HepG2 (cell line): ENCODE data around the gene RAD51AP1. TPM values are rescaled to one million over a fixed set of nuclear protein-coding genes. Genes with fewer than 3 reads are reported as not detected.

ENCODE experiments used
- ATAC-seq: fragments of 200-7000 bp; cut with Tn5 transposase; 3 replicates; pipeline ENCODE4 v1.9.1; 2020; ENCODE audit warnings: mild to moderate bottlenecking, moderate library complexity
- BruUV-seq: library from RNA; stranded (reverse); fragments of 400-500 nt; replicated peaks from 2 replicates; lab custom pipeline; 2021; lab: Mats Ljungman, UMichigan
- CTCF ChIA-PET: fragments of 300-600 bp; formaldehyde crosslinking; extraction: SDS; loops from one replicate; lab custom pipeline; 2021; ENCODE audit warnings: low total read pairs, inconsistent platforms, low intra/inter-chr PET ratio; lab: Yijun Ruan, JAX
- POLR2A ChIA-PET: fragments of 350-600 bp; sonication (Branson Sonifier 250); formaldehyde crosslinking; loops from one replicate; lab custom pipeline; 2020; ENCODE audit warnings: antibody characterized with exemption, inconsistent platforms; lab: Yijun Ruan, JAX
- DNase-seq: peaks from one replicate; pipeline ENCODE4 v3.0.0-alpha.2; 2015; ENCODE audit warnings: low spot score
- FAIRE-seq: peaks from 3 replicates; lab custom pipeline; 2011; peaks lifted over from hg19 to GRCh38; lab: Jason Lieb, UNC
- H2AFZ ChIP-seq: one replicate; pipeline ENCODE4 v1.6.1; 2011; ENCODE audit warnings: low read length, inconsistent platforms
- H3K27ac ChIP-seq: fragments of 300-600 bp; 3 replicates; pipeline ENCODE4 v1.8.0; 2011; ENCODE audit warnings: mixed run types, mild to moderate bottlenecking, mixed read lengths, low read length, inconsistent platforms; ENCODE audit not compliant: insufficient read depth; ENCODE audit errors: extremely low read length
- H3K27me3 ChIP-seq, 2 experiments: fragments of 200-600 bp in 1 of 2; 2 replicates in 1 of 2; 3 replicates in 1 of 2; pipeline versions ENCODE4 v1.6.0 to v1.8.0; 2011; ENCODE audit warnings: low read length in 2 of 2, mild to moderate bottlenecking in 2 of 2, moderate library complexity in 2 of 2, inconsistent platforms in 1 of 2; ENCODE audit not compliant: insufficient read depth in 2 of 2, control insufficient read depth in 1 of 2
- H3K36me3 ChIP-seq, 2 experiments: fragments of 200-600 bp in 1 of 2; replicated peaks in 1 of 2; 2 replicates in 1 of 2; 3 replicates in 1 of 2; pipeline versions ENCODE4 v1.5.1 to v1.8.0; 2011; ENCODE audit warnings: low read length in 2 of 2, inconsistent platforms in 1 of 2; ENCODE audit not compliant: insufficient read depth in 2 of 2, control insufficient read depth in 1 of 2
- H3K4me1 ChIP-seq: 2 replicates; pipeline ENCODE4 v1.5.1; 2012; ENCODE audit warnings: low read length, inconsistent platforms; ENCODE audit not compliant: insufficient read depth
- H3K4me2 ChIP-seq: 2 replicates; pipeline ENCODE4 v1.6.0; 2011; ENCODE audit warnings: low read depth, low read length, inconsistent platforms
- H3K4me3 ChIP-seq, 3 experiments: fragments of 200-600 bp in 1 of 3; sonication (generic), shearing (Covaris generic) in 1 of 3; replicated peaks in 1 of 3; 2 replicates each; pipeline ENCODE4 v1.5.1; 2011 to 2016; ENCODE audit warnings: low read length in 3 of 3, inconsistent platforms in 2 of 3, low read depth in 2 of 3, mild to moderate bottlenecking in 2 of 3, control low read depth in 1 of 3, mixed read lengths in 1 of 3; ENCODE audit not compliant: insufficient read depth in 1 of 3
- H3K79me2 ChIP-seq: one replicate; pipeline ENCODE4 v1.6.1; 2011; ENCODE audit warnings: low read length, inconsistent platforms; ENCODE audit not compliant: insufficient read depth
- H3K9ac ChIP-seq: 2 replicates; pipeline ENCODE4 v1.6.0; 2011; ENCODE audit warnings: mild to moderate bottlenecking, low read depth, low read length, inconsistent platforms; ENCODE audit not compliant: insufficient read depth
- H3K9me3 ChIP-seq: 2 replicates; pipeline ENCODE4 v1.5.1; 2012; ENCODE audit warnings: mild to moderate bottlenecking, low read length
- H4K20me1 ChIP-seq: 2 replicates; pipeline ENCODE4 v1.6.0; 2011; ENCODE audit warnings: inconsistent platforms, mild to moderate bottlenecking, low read length, moderate library complexity; ENCODE audit not compliant: insufficient read depth
- AKAP8 ChIP-seq: sonication (generic); formaldehyde crosslinking; IDR thresholded peaks from 2 replicates; pipeline ENCODE4 v1.5.1; 2020; ENCODE audit warnings: mild to moderate bottlenecking, missing genetic modification reagents
- CHD2 ChIP-seq: IDR thresholded peaks from 2 replicates; pipeline ENCODE4 v1.6.1; 2011; ENCODE audit warnings: low read depth, low read length, improper control_type of control experiment
- MED13 ChIP-seq: sonication (generic); formaldehyde crosslinking; IDR thresholded peaks from 2 replicates; pipeline ENCODE4 v1.5.0; 2020; ENCODE audit warnings: missing genetic modification reagents
- MXI1 ChIP-seq: IDR thresholded peaks from 3 replicates; pipeline ENCODE4 v1.6.1; 2012; ENCODE audit warnings: low read depth, low read length, inconsistent platforms, borderline replicate concordance
- RBM22 ChIP-seq: fragments of 200-400 bp; formaldehyde crosslinking; optimal IDR thresholded peaks from 2 replicates; pipeline ENCODE3; 2017; ENCODE audit warnings: mild to moderate bottlenecking, low read length, moderate library complexity
- SAFB2 ChIP-seq: sonication (generic); formaldehyde crosslinking; IDR thresholded peaks from 2 replicates; pipeline ENCODE4 v1.5.1; 2020; ENCODE audit warnings: missing genetic modification reagents, low read depth, mild to moderate bottlenecking, borderline replicate concordance
- SP4 ChIP-seq: sonication (generic); formaldehyde crosslinking; IDR thresholded peaks from 2 replicates; pipeline ENCODE4 v1.8.1; 2023; ENCODE audit warnings: mild to moderate bottlenecking, missing genetic modification reagents
- SRY ChIP-seq: sonication (generic); formaldehyde crosslinking; IDR thresholded peaks from 2 replicates; pipeline ENCODE4 v1.8.0; 2022; ENCODE audit warnings: mild to moderate bottlenecking, missing genetic modification reagents
- TMF1 ChIP-seq: sonication (generic); formaldehyde crosslinking; IDR thresholded peaks from 2 replicates; pipeline ENCODE4 v1.8.1; 2022; ENCODE audit warnings: low read depth, missing genetic modification reagents
- ZNF460 ChIP-seq: sonication (generic); formaldehyde crosslinking; IDR thresholded peaks from 2 replicates; pipeline ENCODE4 v1.5.1; 2020; ENCODE audit warnings: missing genetic modification reagents, mild to moderate bottlenecking, borderline replicate concordance
- ZNF572 ChIP-seq: sonication (generic); formaldehyde crosslinking; IDR thresholded peaks from 2 replicates; pipeline ENCODE4 v1.5.1; 2020; ENCODE audit warnings: mild to moderate bottlenecking, missing genetic modification reagents
- ZSCAN9 ChIP-seq: IDR thresholded peaks from 2 replicates; pipeline ENCODE4 v1.6.1; 2016; ENCODE audit warnings: borderline replicate concordance
- WGBS: methylation state at CpG from one replicate; pipeline ENCODE4 v1.1.6; 2017; ENCODE audit warnings: low lambda C conversion rate; 5-methylcytosine and 5-hydroxymethylcytosine counted together
- in situ Hi-C: cut with HindIII; loops from 2 replicates; pipeline ENCODE4 v1.10.0; 2017; ENCODE audit warnings: low pct_unique_long_range_greater_than_20kb; ENCODE audit not compliant: extremely low pct_ligation_motif_present
- intact Hi-C: fragments of 100-400 bp; cut with micrococcal nuclease; formaldehyde crosslinking; loops from one replicate; pipeline ENCODE4 v1.10.0; 2022; ENCODE audit not compliant: unreplicated experiment
- polyA plus RNA-seq, 8 experiments: library from polyadenylated mRNA; depleted of rRNA in 3 of 8; stranded (reverse) in 7 of 8; unstranded in 1 of 8; fragments of >200 nt; fragmentation: Illumina TruSeq in 4 of 8; extraction: Trizol in 4 of 8; gene quantifications; 2 replicates each; pipeline versions ENCODE4 v1.2.1 to v1.2.3, GENCODE V29; 2011 to 2016; ENCODE audit warnings: low read depth in 4 of 8, missing spikeins in 1 of 8, mixed read lengths in 1 of 8; ENCODE audit not compliant: insufficient read depth in 1 of 8
- total RNA-seq, 5 experiments: library from RNA; depleted of rRNA; stranded (reverse); fragments of >200 nt; fragmentation: Illumina TruSeq; extraction: Trizol; gene quantifications; 2 replicates each; pipeline ENCODE4 v1.2.3, GENCODE V29; 2016; ENCODE audit warnings: low read depth in 1 of 5
- TF ChIP-seq, protein P1 (sequence below): IDR thresholded peaks from 2 replicates; pipeline ENCODE4 v1.6.1; 2016; ENCODE audit warnings: mild to moderate bottlenecking
- TF ChIP-seq, protein P2 (sequence below): sonication (generic); formaldehyde crosslinking; IDR thresholded peaks from 2 replicates; pipeline ENCODE4 v1.4.0; 2020; ENCODE audit warnings: mild to moderate bottlenecking, missing genetic modification reagents
- TF ChIP-seq, protein P3 (sequence below): sonication (generic); formaldehyde crosslinking; IDR thresholded peaks from 2 replicates; pipeline ENCODE4 v1.5.1; 2020; ENCODE audit warnings: missing genetic modification reagents, mild to moderate bottlenecking, borderline replicate concordance
- TF ChIP-seq, protein P4 (sequence below): sonication (generic); formaldehyde crosslinking; IDR thresholded peaks from 2 replicates; pipeline ENCODE4 v1.4.0; 2020; ENCODE audit warnings: missing genetic modification reagents
- TF ChIP-seq, protein P5 (sequence below): IDR thresholded peaks from 2 replicates; pipeline ENCODE4 v1.6.1; 2016; ENCODE audit warnings: missing genetic modification reagents, missing compliant biosample characterization

RAD51AP1 gene
- total and polyA plus RNA-seq, 2 of the 13 experiments (the other 11 are each of a cell fraction or from before 2014, with no cell fraction given): 16.6 to 49.3 TPM

DNA sequence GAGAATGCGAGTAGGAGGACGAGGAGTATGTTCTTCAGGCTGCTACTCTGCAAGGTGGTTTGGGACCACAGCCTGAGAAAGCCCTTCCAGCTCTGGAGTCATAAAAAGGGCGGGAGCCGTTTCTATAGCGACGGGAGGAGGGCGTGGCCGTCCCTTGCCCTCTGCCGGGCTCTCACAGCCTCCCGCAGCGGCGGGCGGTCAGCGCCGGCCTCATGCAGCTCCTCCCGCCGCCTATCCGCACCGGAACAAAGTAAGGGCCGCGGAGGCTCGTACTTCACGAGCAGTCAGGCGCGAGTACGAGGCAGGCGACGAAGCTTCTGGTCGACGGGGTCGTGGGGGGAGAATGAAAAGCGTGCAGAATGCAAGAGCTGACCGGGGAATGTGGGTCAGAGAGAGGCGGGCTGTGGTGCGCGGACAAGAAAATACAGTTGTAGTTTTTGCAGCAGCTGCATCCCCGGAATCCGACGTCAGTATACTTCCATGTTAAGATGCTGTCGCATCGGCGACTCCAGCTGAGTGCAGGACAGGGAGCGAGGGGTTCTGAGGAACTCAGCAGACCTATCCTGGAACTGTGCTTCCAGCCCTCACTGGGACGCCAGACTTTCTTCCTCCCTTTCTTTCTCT, 23.5 kb downstream of the RAD51AP1 start, which contains the start of gene DYRK4:
Gene DYRK4, plus strand, starts transcription at position 175 of the 624 bp plus-strand sequence. Its CDS starts 38 bp downstream, at position 213.
- H3K4me3 ChIP-seq: peak within 1 kb of the TSS in 2 of 3 experiments; percentile 13 to 58; a peak in 2 of 6 replicates
- peaks cover 13% of the 10 kb centered on the region for H3K4me1 ChIP-seq
- POLR2A ChIA-PET: interaction anchor here (0.6 to 0.9 kb wide), 2 partner anchors 11 to 241 kb away, joined by 3 read pairs; no protein-coding TSS in a partner anchor
- H2AFZ ChIP-seq: no peak within 1 kb of the TSS
- intact Hi-C loops: no loop called here
- H3K36me3 ChIP-seq: no peaks in the 10 kb centered on the region; a peak in 1 of 5 replicates
- no peaks in the 10 kb centered on the region for H3K27me3 ChIP-seq
- DNase-seq (peak; percentile 72), ATAC-seq (peak; percentile 99), FAIRE-seq (peak; percentile 28)
- WGBS: 30% methylated on average over 29 of the region's 44 CpGs
- CTCF ChIA-PET: no interaction called here
- BruUV-seq: no TSS peak
- H3K9me3 ChIP-seq: no peaks in the 10 kb centered on the region
- no peaks in the 10 kb centered on the region for H3K79me2 ChIP-seq
- in situ Hi-C loops: no loop called here
- no peak within 1 kb of the TSS for H3K27ac ChIP-seq
- H3K9ac ChIP-seq: no peak within 1 kb of the TSS
- H3K4me2 ChIP-seq: peak within 1 kb of the TSS; percentile 67
- no peaks in the 10 kb centered on the region for H4K20me1 ChIP-seq
- TF ChIP-seq ZSCAN9 (CRISPR knock-in tag): 0 out of 2 replicates have a peak, but pooled peaks have one; percentile 27
- peak; percentile 59; the same call in 1 of the 2 replicates for TF ChIP-seq SRY (CRISPR knock-in tag)
- TF ChIP-seq, protein P1, sequence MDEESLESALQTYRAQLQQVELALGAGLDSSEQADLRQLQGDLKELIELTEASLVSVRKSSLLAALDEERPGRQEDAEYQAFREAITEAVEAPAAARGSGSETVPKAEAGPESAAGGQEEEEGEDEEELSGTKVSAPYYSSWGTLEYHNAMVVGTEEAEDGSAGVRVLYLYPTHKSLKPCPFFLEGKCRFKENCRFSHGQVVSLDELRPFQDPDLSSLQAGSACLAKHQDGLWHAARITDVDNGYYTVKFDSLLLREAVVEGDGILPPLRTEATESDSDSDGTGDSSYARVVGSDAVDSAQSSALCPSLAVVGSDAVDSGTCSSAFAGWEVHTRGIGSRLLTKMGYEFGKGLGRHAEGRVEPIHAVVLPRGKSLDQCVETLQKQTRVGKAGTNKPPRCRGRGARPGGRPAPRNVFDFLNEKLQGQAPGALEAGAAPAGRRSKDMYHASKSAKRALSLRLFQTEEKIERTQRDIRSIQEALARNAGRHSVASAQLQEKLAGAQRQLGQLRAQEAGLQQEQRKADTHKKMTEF: peak; percentile 30; the same call in 1 of the 2 replicates
- 0 out of 2 replicates have a peak, but pooled peaks have one; percentile 65 for TF ChIP-seq TMF1 (CRISPR knock-in tag)
- TF ChIP-seq, protein P2, sequence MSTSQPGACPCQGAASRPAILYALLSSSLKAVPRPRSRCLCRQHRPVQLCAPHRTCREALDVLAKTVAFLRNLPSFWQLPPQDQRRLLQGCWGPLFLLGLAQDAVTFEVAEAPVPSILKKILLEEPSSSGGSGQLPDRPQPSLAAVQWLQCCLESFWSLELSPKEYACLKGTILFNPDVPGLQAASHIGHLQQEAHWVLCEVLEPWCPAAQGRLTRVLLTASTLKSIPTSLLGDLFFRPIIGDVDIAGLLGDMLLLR (CRISPR knock-in tag): peak; percentile 82; the same call in 1 of the 2 replicates
- TF ChIP-seq, protein P3, sequence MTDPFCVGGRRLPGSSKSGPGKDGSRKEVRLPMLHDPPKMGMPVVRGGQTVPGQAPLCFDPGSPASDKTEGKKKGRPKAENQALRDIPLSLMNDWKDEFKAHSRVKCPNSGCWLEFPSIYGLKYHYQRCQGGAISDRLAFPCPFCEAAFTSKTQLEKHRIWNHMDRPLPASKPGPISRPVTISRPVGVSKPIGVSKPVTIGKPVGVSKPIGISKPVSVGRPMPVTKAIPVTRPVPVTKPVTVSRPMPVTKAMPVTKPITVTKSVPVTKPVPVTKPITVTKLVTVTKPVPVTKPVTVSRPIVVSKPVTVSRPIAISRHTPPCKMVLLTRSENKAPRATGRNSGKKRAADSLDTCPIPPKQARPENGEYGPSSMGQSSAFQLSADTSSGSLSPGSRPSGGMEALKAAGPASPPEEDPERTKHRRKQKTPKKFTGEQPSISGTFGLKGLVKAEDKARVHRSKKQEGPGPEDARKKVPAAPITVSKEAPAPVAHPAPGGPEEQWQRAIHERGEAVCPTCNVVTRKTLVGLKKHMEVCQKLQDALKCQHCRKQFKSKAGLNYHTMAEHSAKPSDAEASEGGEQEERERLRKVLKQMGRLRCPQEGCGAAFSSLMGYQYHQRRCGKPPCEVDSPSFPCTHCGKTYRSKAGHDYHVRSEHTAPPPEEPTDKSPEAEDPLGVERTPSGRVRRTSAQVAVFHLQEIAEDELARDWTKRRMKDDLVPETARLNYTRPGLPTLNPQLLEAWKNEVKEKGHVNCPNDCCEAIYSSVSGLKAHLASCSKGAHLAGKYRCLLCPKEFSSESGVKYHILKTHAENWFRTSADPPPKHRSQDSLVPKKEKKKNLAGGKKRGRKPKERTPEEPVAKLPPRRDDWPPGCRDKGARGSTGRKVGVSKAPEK (CRISPR knock-in tag): 0 out of 2 replicates have a peak, but pooled peaks have one; percentile 45
- TF ChIP-seq, protein P4, sequence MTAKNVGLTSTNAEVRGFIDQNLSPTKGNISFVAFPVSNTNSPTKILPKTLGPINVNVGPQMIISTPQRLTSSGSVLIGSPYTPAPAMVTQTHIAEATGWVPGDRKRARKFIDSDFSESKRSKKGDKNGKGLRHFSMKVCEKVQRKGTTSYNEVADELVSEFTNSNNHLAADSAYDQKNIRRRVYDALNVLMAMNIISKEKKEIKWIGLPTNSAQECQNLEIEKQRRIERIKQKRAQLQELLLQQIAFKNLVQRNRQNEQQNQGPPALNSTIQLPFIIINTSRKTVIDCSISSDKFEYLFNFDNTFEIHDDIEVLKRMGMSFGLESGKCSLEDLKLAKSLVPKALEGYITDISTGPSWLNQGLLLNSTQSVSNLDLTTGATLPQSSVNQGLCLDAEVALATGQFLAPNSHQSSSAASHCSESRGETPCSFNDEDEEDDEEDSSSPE (CRISPR knock-in tag): peak; percentile 67; the same call in 1 of the 2 replicates
- TF ChIP-seq MXI1: peak; percentile 61; the same call in 1 of the 3 replicates
- TF ChIP-seq MED13: no peak
- TF ChIP-seq CHD2: no peak
- peak; percentile 79; the same call in 1 of the 2 replicates for TF ChIP-seq AKAP8
- TF ChIP-seq SAFB2 (CRISPR knock-in tag): 0 out of 2 replicates have a peak, but pooled peaks have one; percentile 66
- TF ChIP-seq ZNF460 (CRISPR knock-in tag): no peak
- peak; percentile 37; the same call in 1 of the 2 replicates for TF ChIP-seq SP4
- TF ChIP-seq ZNF572 (CRISPR knock-in tag): 0 out of 2 replicates have a peak, but pooled peaks have one; percentile 22
- TF ChIP-seq, protein P5, sequence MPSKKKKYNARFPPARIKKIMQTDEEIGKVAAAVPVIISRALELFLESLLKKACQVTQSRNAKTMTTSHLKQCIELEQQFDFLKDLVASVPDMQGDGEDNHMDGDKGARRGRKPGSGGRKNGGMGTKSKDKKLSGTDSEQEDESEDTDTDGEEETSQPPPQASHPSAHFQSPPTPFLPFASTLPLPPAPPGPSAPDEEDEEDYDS (CRISPR knock-in tag): no peak
- peak; percentile 68 for TF ChIP-seq RBM22
